B cell (primary cell): Measurements from ENCODE around the gene SSRP1. TPM values are rescaled to one million over a fixed set of nuclear protein-coding genes. Genes with fewer than 3 reads are reported as not detected.

ENCODE experiments used
- ATAC-seq: fragments of 200-7000 bp; cut with Tn5 transposase; one replicate; pipeline ENCODE4 v1.10.0; 2021; ENCODE audit warnings: low read depth, mild to moderate bottlenecking, moderate number of reproducible peaks, moderate library complexity
- CTCF ChIA-PET: fragments of 350-600 bp; sonication (Branson Sonifier 250); formaldehyde crosslinking; loops from one replicate; lab custom pipeline; 2021; ENCODE audit warnings: antibody characterized with exemption, inconsistent platforms; lab: Charles Lee
- POLR2A ChIA-PET: fragments of 350-600 bp; sonication (Branson Sonifier 250); formaldehyde crosslinking; loops from one replicate; lab custom pipeline; 2021; ENCODE audit warnings: antibody characterized with exemption; lab: Charles Lee
- DNase-seq: peaks from one replicate; pipeline ENCODE4 v3.0.0; 2013
- H2AFZ ChIP-seq: 2 replicates; pipeline ENCODE4 v1.6.1; 2012; ENCODE audit warnings: mild to moderate bottlenecking, low read depth, low read length; ENCODE audit not compliant: insufficient read depth, poor library complexity, severe bottlenecking
- H3K27ac ChIP-seq, 2 donors: 1 replicate in 1 of 2; 2 replicates in 1 of 2; pipeline ENCODE4 v1.5.1; 2012 to 2013; ENCODE audit warnings: low read length in 2 of 2, mild to moderate bottlenecking in 2 of 2, moderate library complexity in 1 of 2
- H3K27me3 ChIP-seq, 4 experiments: fragments of 200-600 bp in 1 of 4; sonication (generic) in 1 of 4; replicated peaks in 1 of 4; 1 replicate in 2 of 4; 2 replicates in 2 of 4; pipeline versions ENCODE4 v1.6.1 to v1.7.0; 2013 to 2016; ENCODE audit warnings: low read length in 3 of 4, mild to moderate bottlenecking in 2 of 4, mixed read lengths in 1 of 4, moderate library complexity in 1 of 4; ENCODE audit not compliant: insufficient read depth in 4 of 4, control insufficient read depth in 3 of 4; ENCODE audit errors: control extremely low read depth in 1 of 4
- H3K36me3 ChIP-seq, 2 experiments: replicated peaks in 1 of 2; 1 replicate in 1 of 2; 2 replicates in 1 of 2; pipeline versions ENCODE4 v1.6.1 to v1.7.1; 2013; ENCODE audit warnings: low read length in 1 of 2; ENCODE audit not compliant: insufficient read depth in 2 of 2, control insufficient read depth in 1 of 2; ENCODE audit errors: control extremely low read depth in 1 of 2, extremely low read depth in 1 of 2
- H3K4me1 ChIP-seq, 2 donors: fragments of 200-600 bp in 1 of 2; sonication (generic) in 1 of 2; 1 replicate in 1 of 2; 2 replicates in 1 of 2; pipeline versions ENCODE4 v1.5.1 to v1.6.1; 2013 to 2017; ENCODE audit warnings: low read length in 2 of 2; ENCODE audit not compliant: control insufficient read depth in 2 of 2, insufficient read depth in 2 of 2
- H3K4me2 ChIP-seq: replicated peaks from 2 replicates; pipeline ENCODE3; 2012; ENCODE audit warnings: mild to moderate bottlenecking, low read depth, low read length; ENCODE audit not compliant: poor library complexity, severe bottlenecking
- H3K4me3 ChIP-seq, 5 experiments: fragments of 200-600 bp in 1 of 5; sonication (generic) in 1 of 5; 1 replicate in 3 of 5; 2 replicates in 2 of 5; pipeline versions ENCODE4 v1.5.1 to v1.7.0; 2011 to 2016; ENCODE audit warnings: low read length in 4 of 5, mild to moderate bottlenecking in 4 of 5, low read depth in 2 of 5, control low read depth in 1 of 5, moderate library complexity in 1 of 5; ENCODE audit not compliant: insufficient read depth in 1 of 5; ENCODE audit errors: control extremely low read depth in 1 of 5, extremely low read depth in 1 of 5
- H3K79me2 ChIP-seq: fragments of 200-600 bp; sonication (generic); one replicate; pipeline ENCODE4 v1.6.0; 2016; ENCODE audit warnings: low read length; ENCODE audit not compliant: control insufficient read depth, insufficient read depth
- H3K9ac ChIP-seq: fragments of 200-600 bp; sonication (generic); 2 replicates; pipeline ENCODE4 v1.6.1; 2017; ENCODE audit warnings: mild to moderate bottlenecking, low read length, moderate library complexity
- H3K9me3 ChIP-seq, 3 donors: one replicate each; pipeline versions ENCODE4 v1.6.1 to v1.7.1; 2013; ENCODE audit warnings: low read length in 2 of 3; ENCODE audit not compliant: control insufficient read depth in 2 of 3, insufficient read depth in 1 of 3; ENCODE audit errors: control extremely low read depth in 1 of 3
- H4K20me1 ChIP-seq: 2 replicates; pipeline ENCODE4 v1.6.0; 2012; ENCODE audit warnings: mild to moderate bottlenecking, low read length; ENCODE audit not compliant: insufficient read depth, control insufficient read depth, poor library complexity, severe bottlenecking
- H3K27ac Mint-ChIP-seq: one replicate; pipeline ENCODE4 v1.8.0; 2021; ENCODE audit warnings: mixed read lengths
- H3K27me3 Mint-ChIP-seq: one replicate; pipeline ENCODE4 v1.8.0; 2021; ENCODE audit warnings: mixed read lengths
- H3K4me1 Mint-ChIP-seq: one replicate; pipeline ENCODE4 v1.8.0; 2021; ENCODE audit warnings: mixed read lengths
- H3K4me3 Mint-ChIP-seq: one replicate; pipeline ENCODE4 v1.8.0; 2021; ENCODE audit warnings: mixed read lengths
- H3K9me3 Mint-ChIP-seq: one replicate; pipeline ENCODE4 v1.8.0; 2022; ENCODE audit warnings: mixed read lengths; ENCODE audit not compliant: insufficient read depth
- CTCF ChIP-seq: fragments of 200-600 bp; IDR thresholded peaks from one replicate; pipeline ENCODE4 v1.8.0; 2022; ENCODE audit warnings: antibody characterized with exemption, mild to moderate bottlenecking
- EZH2 ChIP-seq: IDR thresholded peaks from 2 replicates; pipeline ENCODE4 v1.6.1; 2012; ENCODE audit warnings: borderline replicate concordance, low read depth, mild to moderate bottlenecking, moderate library complexity, low read length; ENCODE audit not compliant: insufficient read depth, poor library complexity, severe bottlenecking
- WGBS: methylation state at CpG from one replicate; pipeline ENCODE4 v1.1.5; 2013; ENCODE audit warnings: missing lambda C conversion rate; ENCODE audit not compliant: insufficient coverage; 5-methylcytosine and 5-hydroxymethylcytosine counted together
- intact Hi-C: fragments of 100-400 bp; cut with micrococcal nuclease; formaldehyde crosslinking; loops from one replicate; pipeline ENCODE4 v1.10.0; 2022
- polyA plus RNA-seq: library from polyadenylated mRNA; depleted of rRNA; stranded (reverse); fragments of >200 nt; gene quantifications from 2 replicates; pipeline ENCODE4 v1.2.3, GENCODE V29; 2012
- total RNA-seq, 2 donors: library from RNA; stranded (reverse); fragments of 120-200 nt in 1 of 2; gene quantifications; 1 replicate in 1 of 2; 2 replicates in 1 of 2; pipeline versions ENCODE4 v1.2.3 to v1.2.4, GENCODE V29; 2013 to 2022

Gene SSRP1
- total and polyA plus RNA-seq, 2 donors (not counting 1 experiment from before 2014, with no cell fraction given) = 40.9 to 66.6 TPM

DNA sequence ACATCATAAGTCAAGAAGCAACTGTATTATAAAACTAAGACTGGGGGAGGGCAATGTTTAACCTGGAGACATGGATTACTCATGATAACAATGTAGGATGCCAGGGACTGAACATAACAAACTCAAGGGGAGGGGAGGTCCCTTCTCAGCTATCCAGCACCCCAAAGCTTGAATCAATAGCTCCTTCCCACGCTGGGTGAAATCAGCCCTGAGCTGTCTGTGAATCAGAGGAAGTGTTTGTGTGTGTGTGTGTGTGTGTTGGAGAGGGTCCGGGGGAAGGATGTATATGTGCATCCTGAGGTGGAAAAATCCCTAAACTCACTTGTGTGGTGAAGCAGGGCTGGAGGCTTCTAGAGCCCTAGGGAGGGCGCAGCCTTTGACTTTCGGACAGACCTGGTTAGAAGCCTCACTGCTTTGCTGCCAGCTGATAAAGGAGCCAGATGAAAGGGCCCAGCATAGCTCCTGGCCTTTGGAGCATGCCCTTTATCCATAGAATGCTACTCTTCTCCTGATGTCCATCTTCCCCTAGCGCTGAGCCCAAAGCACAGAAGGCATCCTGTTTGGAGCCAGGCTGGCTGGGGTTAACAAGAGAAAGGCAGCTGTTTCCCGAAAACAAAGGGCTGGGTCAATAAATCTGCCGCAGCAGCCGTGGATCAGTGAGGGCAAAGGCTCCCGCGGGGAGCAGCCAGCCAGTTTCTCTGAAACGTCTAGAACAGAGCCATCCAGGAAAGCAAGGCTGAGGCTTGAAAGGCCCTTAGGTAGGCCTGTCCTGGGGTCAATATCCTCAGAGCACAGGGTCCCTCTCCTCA lies 46.7 kb downstream of the SSRP1 start:
- 25% methylated on average over 10 of the region's 11 CpGs for WGBS
- Histone ChIP-seq H3K9me3 (no peaks in the 10 kb centered on the region), H3K27me3 (peaks cover 0 to 14% (median 4%) of the 10 kb centered on the region in 4 experiments), H4K20me1 (no peaks in the 10 kb centered on the region), H3K27ac (no peak overlapping the region), H3K4me2 (no peak overlapping the region), H3K4me1 (no peaks in the 10 kb centered on the region), H3K79me2 (no peaks in the 10 kb centered on the region), H3K9ac (no peak overlapping the region), H2AFZ (no peak overlapping the region), H3K4me3 (no peak overlapping the region), H3K36me3 (no peaks in the 10 kb centered on the region)
- POLR2A ChIA-PET = no interaction called here
- TF ChIP-seq EZH2 (no peak), CTCF (no peak)
- CTCF ChIA-PET = no interaction called here
- no peak for DNase-seq
- no peaks in the 10 kb centered on the region for H3K4me1 Mint-ChIP-seq
- intact Hi-C loops = no loop called here
- ATAC-seq = no peak
- peaks cover 28% of the 10 kb centered on the region for H3K27me3 Mint-ChIP-seq
- H3K9me3 Mint-ChIP-seq = no peaks in the 10 kb centered on the region
- no peak overlapping the region for H3K27ac Mint-ChIP-seq
- no peak overlapping the region for H3K4me3 Mint-ChIP-seq

- Histone ChIP-seq H3K9ac (no peak overlapping the region), H4K20me1 (no peaks in the 10 kb centered on the region), H3K4me3 (no peak overlapping the region), H3K4me2 (no peak overlapping the region), H3K9me3 (no peaks in the 10 kb centered on the region), H3K27ac (no peak overlapping the region), H3K4me1 (no peaks in the 10 kb centered on the region), H3K36me3 (no peaks in the 10 kb centered on the region), H3K79me2 (no peaks in the 10 kb centered on the region), H3K27me3 (peaks cover 0 to 14% (median 4%) of the 10 kb centered on the region in 4 experiments), H2AFZ (no peak overlapping the region)
- Mint-ChIP-seq H3K27ac (no peak overlapping the region), H3K9me3 (no peaks in the 10 kb centered on the region), H3K4me1 (no peaks in the 10 kb centered on the region), H3K27me3 (peaks cover 28% of the 10 kb centered on the region), H3K4me3 (no peak overlapping the region)
- ATAC-seq = no peak
- no peak for TF ChIP-seq EZH2
- no peak for TF ChIP-seq CTCF
- 82% methylated on average over 2 of the region's 3 CpGs for WGBS
- CTCF ChIA-PET = no interaction called here
- no peak for DNase-seq
- intact Hi-C loops = no loop called here
- POLR2A ChIA-PET = no interaction called here
These were observed 47.8 kb downstream of the SSRP1 start for GRCh38 chr11:57287884-57288283.
